NCI-H524 treated with DMSO at 0.1 percent for 48 hours (cell line): ENCODE measurements around the gene SNAP25.

ENCODE experiments used
- DNase-seq: peaks from one replicate; lab custom pipeline; 2025; lab: John Stamatoyannopoulos, UW

Gene SNAP25

GRCh38 chr20:10216146-10216791 is 2.4 kb upstream of the SNAP25 start:
- DNase-seq: no peak

- peak; percentile 69 for DNase-seq
Observed at GRCh38 chr20:10217721-10218410, 764 bp upstream of the SNAP25 start.

- no peak for DNase-seq
Observed at GRCh38 chr20:10219452-10219791, 792 bp downstream of the SNAP25 start.

GRCh38 chr20:10219993-10220750 is 1.5 kb downstream of the SNAP25 start:
- DNase-seq: no peak

- DNase-seq: no peak
Observed at GRCh38 chr20:10221021-10221420, 2.4 kb downstream of the SNAP25 start.

- peak; percentile 44 for DNase-seq
Observed at GRCh38 chr20:10225439-10226060, 6.9 kb downstream of the SNAP25 start.

GRCh38 chr20:10228330-10228729 is 9.7 kb downstream of the SNAP25 start:
- no peak for DNase-seq

GRCh38 chr20:10231290-10231689 is 12.7 kb downstream of the SNAP25 start:
- DNase-seq: no peak

GRCh38 chr20:10236540-10237533 is 18.2 kb downstream of the SNAP25 start:
- DNase-seq: no peak

- no peak for DNase-seq
Observed at GRCh38 chr20:10239954-10240353, 21.3 kb downstream of the SNAP25 start.

- DNase-seq: no peak
Observed at GRCh38 chr20:10240655-10241054, 22.0 kb downstream of the SNAP25 start.

GRCh38 chr20:10242166-10242565 is 23.5 kb downstream of the SNAP25 start:
- peak; percentile 6 for DNase-seq

GRCh38 chr20:10247440-10247839 is 28.8 kb downstream of the SNAP25 start:
- DNase-seq: no peak

GRCh38 chr20:10249048-10249770 is 30.6 kb downstream of the SNAP25 start:
- DNase-seq: no peak

GRCh38 chr20:10249822-10250221 is 31.2 kb downstream of the SNAP25 start:
- DNase-seq: no peak

GRCh38 chr20:10250902-10251301 is 32.3 kb downstream of the SNAP25 start:
- DNase-seq: no peak

- DNase-seq: peak; percentile 47
Observed at GRCh38 chr20:10253780-10254179, 35.1 kb downstream of the SNAP25 start.

GRCh38 chr20:10255846-10256245 is 37.2 kb downstream of the SNAP25 start:
- DNase-seq: peak; percentile 14

- DNase-seq: no peak
Observed at GRCh38 chr20:10259166-10259565, 40.5 kb downstream of the SNAP25 start.

- no peak for DNase-seq
Observed at GRCh38 chr20:10260316-10260715, 41.7 kb downstream of the SNAP25 start.

GRCh38 chr20:10261702-10262101 is 43.1 kb downstream of the SNAP25 start:
- no peak for DNase-seq
